Measurements from ENCODE around the gene RAB3B. TPM values are rescaled to one million over a fixed set of nuclear protein-coding genes. Genes with fewer than 3 reads are reported as not detected.
A peak's percentile ranks its signal among the peaks of the same experiment; 100 is the strongest.

Gene RAB3B
- total and polyA plus RNA-seq, 9 of the 15 experiments (the other 6 are each of a cell fraction or from before 2014, with no cell fraction given), result 0.07 to 0.47 (median 0.27) TPM

GRCh38 chr1:52033190-52034049, 42.9 kb upstream of the RAB3B start, which contains the start of gene KTI12 (continued):
- TF ChIP-seq CHD7 (IDR thresholded peaks at IDR 0.05; ENCODE audit: low read depth, low read length) (no peak), ETV1 (tag; conservative IDR thresholded peaks at IDR 0.05; ENCODE audit: low read depth) (peak; percentile 84), CBX8 (IDR thresholded peaks at IDR 0.05; ENCODE audit: borderline replicate concordance, extremely low read depth, low read depth, low read length, poor library complexity, severe bottlenecking) (no peak), ZNF354B (CRISPR knock-in tag; IDR thresholded peaks at IDR 0.05) (0 out of 2 replicates have a peak, but pooled peaks have one; percentile 24), BRF1 (IDR thresholded peaks at IDR 0.05; ENCODE audit: borderline replicate concordance, extremely low read depth, insufficient read length) (no peak), XRCC5 (IDR thresholded peaks at IDR 0.05; ENCODE audit: low read depth, low read length) (0 out of 2 replicates have a peak, but pooled peaks have one; percentile 31), ZBTB26 (CRISPR knock-in tag; IDR thresholded peaks at IDR 0.05) (no peak), MXD1 (CRISPR knock-in tag; IDR thresholded peaks at IDR 0.05; ENCODE audit: borderline replicate concordance, poor library complexity, severe bottlenecking) (peak; percentile 70), ASH1L (IDR thresholded peaks at IDR 0.05; ENCODE audit: borderline replicate concordance, low read depth, partially characterized antibody) (peak; percentile 73), YBX1 (IDR thresholded peaks at IDR 0.05) (no peak)
- TF ChIP-seq, protein P1, sequence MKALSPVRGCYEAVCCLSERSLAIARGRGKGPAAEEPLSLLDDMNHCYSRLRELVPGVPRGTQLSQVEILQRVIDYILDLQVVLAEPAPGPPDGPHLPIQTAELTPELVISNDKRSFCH (CRISPR knock-in tag; IDR thresholded peaks at IDR 0.05), result no peak
- TF ChIP-seq, protein P1 (tag; IDR thresholded peaks at IDR 0.05), result no peak
